ENCODE data around the gene ERN1. TPM values are rescaled to one million over a fixed set of nuclear protein-coding genes. Genes with fewer than 3 reads are reported as not detected.
"Not testable (repeated sequence)": the region's sequence is repeated elsewhere in the genome, so short reads cannot be mapped to it uniquely, and the experiment has no call there.

The ERN1 gene
- total RNA-seq: 41.3 and 52.1 TPM in 2 replicates

GRCh38 chr17:64129765-64130558, at the start of gene ERN1:
ERN1 (minus strand) TSS chr17:64130144; CDS start chr17:64130029, 115 bp downstream.
- peak within 1 kb of the TSS; percentile 97 for H3K27ac Mint-ChIP-seq
- intact Hi-C loops (cut with micrococcal nuclease): loop anchor here (1.0 to 5.0 kb wide), 10 partner anchors 10 to 377 kb away; partner anchors contain the start of genes CEP95, DDX5, FTSJ3 and PSMC5
- H3K27me3 Mint-ChIP-seq: no peaks in the 10 kb centered on the region
- peak; percentile 97 for DNase-seq
- peaks cover 54% of the 10 kb centered on the region for H3K4me1 Mint-ChIP-seq
- no peaks in the 10 kb centered on the region for H3K9me3 Mint-ChIP-seq
- H3K36me3 Mint-ChIP-seq (ENCODE audit: low read depth): peaks cover 32% of the 10 kb centered on the region
- peak within 1 kb of the TSS; percentile 99 for H3K4me3 Mint-ChIP-seq

- DNase-seq; H3K4me1 Mint-ChIP-seq; H3K9me3 Mint-ChIP-seq; H3K27ac Mint-ChIP-seq; H3K4me3 Mint-ChIP-seq; H3K27me3 Mint-ChIP-seq; intact Hi-C loops (cut with micrococcal nuclease): not testable (repeated sequence)
- peaks cover 16% of the 10 kb centered on the region for H3K36me3 Mint-ChIP-seq (ENCODE audit: low read depth)
These were observed 49.1 kb upstream of the ERN1 start for GRCh38 chr17:64179024-64179423.

- H3K9me3 Mint-ChIP-seq: no peaks in the 10 kb centered on the region
- H3K27ac Mint-ChIP-seq: no peak overlapping the region
- intact Hi-C loops (cut with micrococcal nuclease): no loop called here
- H3K4me1 Mint-ChIP-seq: no peaks in the 10 kb centered on the region
- DNase-seq: no peak
- H3K36me3 Mint-ChIP-seq (ENCODE audit: low read depth): peaks cover 16% of the 10 kb centered on the region
- no peak overlapping the region for H3K4me3 Mint-ChIP-seq
- no peaks in the 10 kb centered on the region for H3K27me3 Mint-ChIP-seq
These were observed 48.3 kb upstream of the ERN1 start for GRCh38 chr17:64178011-64178825.

GRCh38 chr17:64177311-64178010, 47.5 kb upstream of the ERN1 start:
- no peak overlapping the region for H3K4me3 Mint-ChIP-seq
- H3K27me3 Mint-ChIP-seq: no peaks in the 10 kb centered on the region
- H3K36me3 Mint-ChIP-seq (ENCODE audit: low read depth): peaks cover 16% of the 10 kb centered on the region
- no peak for DNase-seq
- H3K27ac Mint-ChIP-seq: no peak overlapping the region
- H3K4me1 Mint-ChIP-seq: no peaks in the 10 kb centered on the region
- no peaks in the 10 kb centered on the region for H3K9me3 Mint-ChIP-seq
- intact Hi-C loops (cut with micrococcal nuclease): no loop called here

- Mint-ChIP-seq H3K4me3 (no peak overlapping the region), H3K4me1 (no peaks in the 10 kb centered on the region), H3K27ac (no peak overlapping the region), H3K9me3 (no peaks in the 10 kb centered on the region), H3K36me3 (ENCODE audit: low read depth) (peaks cover 16% of the 10 kb centered on the region), H3K27me3 (no peaks in the 10 kb centered on the region)
- DNase-seq: no peak
- intact Hi-C loops (cut with micrococcal nuclease): no loop called here
These were observed 46.6 kb upstream of the ERN1 start for GRCh38 chr17:64176556-64176955.

- H3K27me3 Mint-ChIP-seq: no peaks in the 10 kb centered on the region
- intact Hi-C loops (cut with micrococcal nuclease): no loop called here
- no peak for DNase-seq
- no peak overlapping the region for H3K4me3 Mint-ChIP-seq
- H3K4me1 Mint-ChIP-seq: no peaks in the 10 kb centered on the region
- no peaks in the 10 kb centered on the region for H3K9me3 Mint-ChIP-seq
- H3K27ac Mint-ChIP-seq: no peak overlapping the region
- peaks cover 23% of the 10 kb centered on the region for H3K36me3 Mint-ChIP-seq (ENCODE audit: low read depth)
These were observed 44.9 kb upstream of the ERN1 start for GRCh38 chr17:64174686-64175456.

- Mint-ChIP-seq H3K4me1 (no peaks in the 10 kb centered on the region), H3K9me3 (no peaks in the 10 kb centered on the region), H3K36me3 (ENCODE audit: low read depth) (peaks cover 19% of the 10 kb centered on the region), H3K27ac (no peak overlapping the region), H3K27me3 (no peaks in the 10 kb centered on the region), H3K4me3 (no peak overlapping the region)
- intact Hi-C loops (cut with micrococcal nuclease): no loop called here
- DNase-seq: no peak
These were observed 43.7 kb upstream of the ERN1 start for GRCh38 chr17:64173646-64174045.

GRCh38 chr17:64172510-64172909, 42.6 kb upstream of the ERN1 start:
- Mint-ChIP-seq H3K27ac (no peak overlapping the region), H3K36me3 (ENCODE audit: low read depth) (peaks cover 22% of the 10 kb centered on the region), H3K9me3 (no peaks in the 10 kb centered on the region), H3K4me1 (no peaks in the 10 kb centered on the region), H3K27me3 (no peaks in the 10 kb centered on the region), H3K4me3 (no peak overlapping the region)
- intact Hi-C loops (cut with micrococcal nuclease): no loop called here
- DNase-seq: no peak

GRCh38 chr17:64171041-64171440, 41.1 kb upstream of the ERN1 start:
- Mint-ChIP-seq H3K27ac (no peak overlapping the region), H3K36me3 (ENCODE audit: low read depth) (peaks cover 22% of the 10 kb centered on the region), H3K4me3 (no peak overlapping the region), H3K27me3 (no peaks in the 10 kb centered on the region), H3K4me1 (no peaks in the 10 kb centered on the region), H3K9me3 (no peaks in the 10 kb centered on the region)
- DNase-seq: no peak
- intact Hi-C loops (cut with micrococcal nuclease): no loop called here

- no peak overlapping the region for H3K27ac Mint-ChIP-seq
- intact Hi-C loops (cut with micrococcal nuclease): no loop called here
- H3K4me3 Mint-ChIP-seq: no peak overlapping the region
- no peaks in the 10 kb centered on the region for H3K9me3 Mint-ChIP-seq
- H3K4me1 Mint-ChIP-seq: no peaks in the 10 kb centered on the region
- H3K27me3 Mint-ChIP-seq: no peaks in the 10 kb centered on the region
- DNase-seq: no peak
- peaks cover 22% of the 10 kb centered on the region for H3K36me3 Mint-ChIP-seq (ENCODE audit: low read depth)
These were observed 40.3 kb upstream of the ERN1 start for GRCh38 chr17:64170286-64170685.

GRCh38 chr17:64167666-64168065, 37.7 kb upstream of the ERN1 start:
- not testable (repeated sequence) for H3K9me3 Mint-ChIP-seq, H3K27ac Mint-ChIP-seq

GRCh38 chr17:64166876-64167275, 36.9 kb upstream of the ERN1 start:
- intact Hi-C loops (cut with micrococcal nuclease): no loop called here
- DNase-seq: no peak
- peaks cover 23% of the 10 kb centered on the region for H3K36me3 Mint-ChIP-seq (ENCODE audit: low read depth)
- no peak overlapping the region for H3K4me3 Mint-ChIP-seq
- H3K27ac Mint-ChIP-seq: no peak overlapping the region
- no peaks in the 10 kb centered on the region for H3K9me3 Mint-ChIP-seq
- peaks cover under 1% of the 10 kb centered on the region for H3K4me1 Mint-ChIP-seq
- H3K27me3 Mint-ChIP-seq: no peaks in the 10 kb centered on the region

More at GRCh38 chr17:64167666-64168065, 37.7 kb upstream of the ERN1 start:
- intact Hi-C loops (cut with micrococcal nuclease); H3K4me1 Mint-ChIP-seq; H3K27me3 Mint-ChIP-seq; H3K4me3 Mint-ChIP-seq; DNase-seq: not testable (repeated sequence)
- peaks cover 23% of the 10 kb centered on the region for H3K36me3 Mint-ChIP-seq (ENCODE audit: low read depth)

GRCh38 chr17:64165347-64165746, 35.4 kb upstream of the ERN1 start:
- peaks cover 14% of the 10 kb centered on the region for H3K36me3 Mint-ChIP-seq (ENCODE audit: low read depth)
- no peak overlapping the region for H3K4me3 Mint-ChIP-seq
- intact Hi-C loops (cut with micrococcal nuclease): no loop called here
- H3K27me3 Mint-ChIP-seq: no peaks in the 10 kb centered on the region
- peaks cover 3% of the 10 kb centered on the region for H3K4me1 Mint-ChIP-seq
- H3K27ac Mint-ChIP-seq: no peak overlapping the region
- DNase-seq: no peak
- H3K9me3 Mint-ChIP-seq: no peaks in the 10 kb centered on the region
